Prostate gland (tissue), 1 donor: ENCODE measurements around the gene ENTPD1.

Experiments used
- POLR2A ChIP-seq: fragments of 450-650 bp; IDR thresholded peaks from one replicate; pipeline ENCODE4 v1.6.1; 2016; ENCODE audit warnings: antibody characterized with exemption, mild to moderate bottlenecking
- POLR2AphosphoS5 ChIP-seq: sonication (generic); formaldehyde crosslinking; IDR thresholded peaks from one replicate; pipeline ENCODE4 v1.6.1; 2017; ENCODE audit warnings: antibody characterized with exemption

DNA sequence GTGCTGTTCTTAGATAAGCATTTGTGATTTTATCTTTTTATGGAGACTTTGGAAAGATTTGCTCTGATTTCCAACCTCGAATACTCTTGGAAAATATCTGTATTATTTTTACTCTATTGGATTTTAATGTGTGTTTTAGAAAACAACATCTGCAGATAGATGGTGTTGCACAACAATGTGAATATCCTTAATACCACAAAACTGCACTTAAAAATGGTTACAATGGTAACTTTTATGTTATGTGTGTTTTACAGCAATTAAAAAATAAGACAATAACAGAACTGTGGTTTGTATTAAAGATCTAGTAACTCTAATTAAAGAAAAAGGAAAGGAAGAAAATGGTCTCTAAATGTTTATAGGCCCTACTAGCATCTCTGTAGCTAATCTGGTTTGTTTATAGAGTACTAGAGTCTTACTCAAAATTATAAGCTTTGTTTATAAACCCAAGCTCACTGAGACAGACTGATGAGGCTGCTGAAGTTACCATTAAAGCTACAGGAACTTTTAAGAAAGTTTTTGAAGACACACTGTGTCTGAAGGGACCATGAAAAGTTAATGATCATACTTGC, 77.2 kb downstream of the ENTPD1 start:
- no peak for TF ChIP-seq POLR2AphosphoS5
- no peak for TF ChIP-seq POLR2A
